GM12892 (cell line): Measurements from ENCODE around the gene LRRC36.

Experiments used
- POLR2A ChIP-seq: IDR thresholded peaks from 2 replicates; pipeline ENCODE4 v1.6.1; 2011; ENCODE audit warnings: low read depth, low read length, control low read depth
- POLR2AphosphoS5 ChIP-seq: IDR thresholded peaks from 2 replicates; pipeline ENCODE4 v1.6.1; 2011; ENCODE audit warnings: low read depth, low read length, control low read depth
- TAF1 ChIP-seq: IDR thresholded peaks from 2 replicates; pipeline ENCODE4 v1.6.1; 2011; ENCODE audit warnings: low read depth, mild to moderate bottlenecking, control low read depth, low read length, borderline replicate concordance

DNA sequence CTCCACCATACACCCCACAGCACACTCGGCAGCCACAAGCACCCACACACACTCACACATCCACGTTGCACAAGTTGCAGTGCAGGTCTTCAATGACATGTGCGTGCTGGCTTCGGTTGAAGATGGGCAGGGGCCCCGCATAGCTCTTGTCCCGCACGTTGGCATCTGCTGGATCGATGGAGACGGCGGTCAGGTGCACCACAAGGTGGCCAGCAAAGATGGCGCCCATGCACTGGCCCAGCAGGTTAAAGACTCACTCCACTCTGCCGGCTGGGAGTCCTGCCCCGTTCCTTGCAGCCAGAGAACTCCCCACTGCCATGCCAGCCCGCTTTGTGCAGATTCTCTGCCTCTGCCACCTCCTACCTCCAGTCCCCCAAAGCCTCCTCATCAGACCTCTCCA lies 74.3 kb downstream of the LRRC36 start:
- TF ChIP-seq POLR2A, result no peak
- TF ChIP-seq POLR2AphosphoS5, result no peak
- TF ChIP-seq TAF1, result no peak
